Measurements from ENCODE around the gene GART. TPM values are rescaled to one million over a fixed set of nuclear protein-coding genes. Genes with fewer than 3 reads are reported as not detected.

The GART gene
- total RNA-seq, 1 experiment from 2014 or later = 162 TPM

DNA sequence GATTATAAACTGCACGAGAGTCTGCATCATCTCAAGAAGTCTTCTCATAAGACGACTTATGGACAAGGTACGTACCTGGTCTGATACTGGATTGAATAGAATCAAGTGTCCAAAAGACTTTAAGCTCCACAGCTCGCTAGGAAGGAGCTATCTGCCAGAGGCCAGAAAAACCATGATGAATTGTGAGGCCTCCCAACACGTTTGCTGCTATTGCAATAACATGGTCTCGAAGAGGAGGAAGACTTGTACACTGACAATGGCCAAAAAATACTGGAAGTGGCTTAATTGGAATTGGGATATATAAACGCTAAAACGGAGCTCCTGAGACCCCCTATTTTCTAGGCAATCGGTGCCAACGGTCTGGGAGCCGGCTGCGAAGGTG is 50.9 kb downstream of the GART start:
- Histone ChIP-seq H4K20me1 (ENCODE audit: control insufficient read depth, insufficient read depth, insufficient read length) (no peaks in the 10 kb centered on the region), H4K8ac (replicated peaks; ENCODE audit: insufficient read length, low read depth, low read length) (no peak overlapping the region), H3K9me3 (ENCODE audit: control insufficient read depth, low read depth, low read length) (no peaks in the 10 kb centered on the region), H3K27ac (ENCODE audit: insufficient read length, low read depth, low read length) (no peak overlapping the region), H3K14ac (ENCODE audit: insufficient read depth, low read length) (no peak overlapping the region; the same call in 1 of the 2 replicates), H3K56ac (ENCODE audit: insufficient read length, low read depth, low read length) (no peak overlapping the region), H3K79me1 (ENCODE audit: insufficient read depth, low read depth, low read length, poor library complexity, severe bottlenecking) (no peaks in the 10 kb centered on the region), H3T11ph (ENCODE audit: low read length) (no peak overlapping the region), H3K4me2 (ENCODE audit: insufficient read depth, insufficient read length, low read length) (peak overlapping the region; percentile 85), H3K27me3 (ENCODE audit: insufficient read depth, low read length) (no peaks in the 10 kb centered on the region), H4K5ac (ENCODE audit: insufficient read length, low read depth, low read length) (no peak overlapping the region), H2BK5ac (ENCODE audit: insufficient read length, low read length) (no peak overlapping the region), H3K23ac (ENCODE audit: insufficient read length, low read depth, low read length) (no peak overlapping the region), H4K91ac (ENCODE audit: insufficient read length, low read depth, low read length) (no peak overlapping the region), H2BK15ac (ENCODE audit: low read depth, low read length) (no peak overlapping the region), H3K9ac (ENCODE audit: extremely low read depth, insufficient read length, low read length) (no peak overlapping the region), H3K4me1 (ENCODE audit: insufficient read depth, low read length) (0 out of 2 replicates have a peak, but pooled peaks cover 2% of the 10 kb centered on the region), H2BK120ac (ENCODE audit: low read depth, low read length, poor library complexity, severe bottlenecking) (no peak overlapping the region), H2AFZ (ENCODE audit: low read length) (no peak overlapping the region), H3K23me2 (ENCODE audit: insufficient read length, low read depth, low read length, poor library complexity, severe bottlenecking) (peaks cover 7% of the 10 kb centered on the region), H2BK12ac (ENCODE audit: insufficient read length, low read depth, low read length) (no peak overlapping the region), H3K18ac (ENCODE audit: insufficient read length, low read depth, low read length) (no peak overlapping the region), H2AK5ac (ENCODE audit: insufficient read length, low read length) (no peak overlapping the region), H3K4ac (ENCODE audit: low read depth, low read length) (no peak overlapping the region), H3K79me2 (ENCODE audit: insufficient read depth, low read length) (no peaks in the 10 kb centered on the region), H2BK20ac (ENCODE audit: low read depth, low read length, poor library complexity, severe bottlenecking) (no peak overlapping the region)
- peak overlapping the region; percentile 80 to 84 for H3K4me3 Mint-ChIP-seq
- no peak overlapping the region for H3K27ac Mint-ChIP-seq
- no peak for DNase-seq
- H3K4me1 Mint-ChIP-seq = peaks cover 18 to 23% of the 10 kb centered on the region in 2 experiments
- peaks cover 0 to 13% (median 11%) of the 10 kb centered on the region in 3 experiments; a peak in 5 of 7 replicates for H3K36me3 Mint-ChIP-seq (ENCODE audit: insufficient read depth in 1 of 3, low read depth in 3 of 3)
- no CpG with 5 or more reads among the region's 12 CpGs for WGBS (ENCODE audit: extremely low coverage, insufficient read length, low lambda C conversion rate)
- TF ChIP-seq, protein P1, sequence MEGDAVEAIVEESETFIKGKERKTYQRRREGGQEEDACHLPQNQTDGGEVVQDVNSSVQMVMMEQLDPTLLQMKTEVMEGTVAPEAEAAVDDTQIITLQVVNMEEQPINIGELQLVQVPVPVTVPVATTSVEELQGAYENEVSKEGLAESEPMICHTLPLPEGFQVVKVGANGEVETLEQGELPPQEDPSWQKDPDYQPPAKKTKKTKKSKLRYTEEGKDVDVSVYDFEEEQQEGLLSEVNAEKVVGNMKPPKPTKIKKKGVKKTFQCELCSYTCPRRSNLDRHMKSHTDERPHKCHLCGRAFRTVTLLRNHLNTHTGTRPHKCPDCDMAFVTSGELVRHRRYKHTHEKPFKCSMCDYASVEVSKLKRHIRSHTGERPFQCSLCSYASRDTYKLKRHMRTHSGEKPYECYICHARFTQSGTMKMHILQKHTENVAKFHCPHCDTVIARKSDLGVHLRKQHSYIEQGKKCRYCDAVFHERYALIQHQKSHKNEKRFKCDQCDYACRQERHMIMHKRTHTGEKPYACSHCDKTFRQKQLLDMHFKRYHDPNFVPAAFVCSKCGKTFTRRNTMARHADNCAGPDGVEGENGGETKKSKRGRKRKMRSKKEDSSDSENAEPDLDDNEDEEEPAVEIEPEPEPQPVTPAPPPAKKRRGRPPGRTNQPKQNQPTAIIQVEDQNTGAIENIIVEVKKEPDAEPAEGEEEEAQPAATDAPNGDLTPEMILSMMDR (conservative IDR thresholded peaks at IDR 0.05) = no peak
- H3K9me3 Mint-ChIP-seq = no peaks in the 10 kb centered on the region; a peak in 1 of 5 replicates
- H3K27me3 Mint-ChIP-seq (ENCODE audit: low read depth) = no peaks in the 10 kb centered on the region; the same call in 1 of the 2 replicates
